ENCODE data around the gene PHLDB3.
A peak's percentile ranks its signal among the peaks of the same experiment; 100 is the strongest.

PHLDB3 gene

DNA sequence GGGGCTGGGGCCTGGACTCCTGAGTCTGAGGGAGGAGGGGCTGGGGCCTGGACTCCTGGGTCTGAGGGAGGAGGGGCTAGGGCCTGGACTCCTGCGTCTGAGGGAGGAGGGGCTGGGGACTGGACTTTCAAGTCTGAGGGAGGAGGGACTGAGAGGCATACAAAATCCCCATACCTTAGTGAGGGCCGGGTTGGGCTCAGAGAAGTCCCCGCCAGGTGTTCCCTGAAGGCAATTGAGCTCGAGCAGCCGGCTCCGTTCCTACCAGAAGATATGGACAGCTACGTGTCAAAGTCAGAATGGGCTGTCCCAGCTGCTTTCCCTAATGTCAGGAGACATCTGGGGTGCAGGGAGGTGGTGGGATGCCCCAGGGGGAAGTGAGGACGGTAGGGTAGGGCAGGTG is 9.5 kb downstream of the PHLDB3 start:
- DNase-seq = no peak

GRCh38 chr19:43490759-43491158 is 13.8 kb downstream of the PHLDB3 start:
- DNase-seq = no peak

DNA sequence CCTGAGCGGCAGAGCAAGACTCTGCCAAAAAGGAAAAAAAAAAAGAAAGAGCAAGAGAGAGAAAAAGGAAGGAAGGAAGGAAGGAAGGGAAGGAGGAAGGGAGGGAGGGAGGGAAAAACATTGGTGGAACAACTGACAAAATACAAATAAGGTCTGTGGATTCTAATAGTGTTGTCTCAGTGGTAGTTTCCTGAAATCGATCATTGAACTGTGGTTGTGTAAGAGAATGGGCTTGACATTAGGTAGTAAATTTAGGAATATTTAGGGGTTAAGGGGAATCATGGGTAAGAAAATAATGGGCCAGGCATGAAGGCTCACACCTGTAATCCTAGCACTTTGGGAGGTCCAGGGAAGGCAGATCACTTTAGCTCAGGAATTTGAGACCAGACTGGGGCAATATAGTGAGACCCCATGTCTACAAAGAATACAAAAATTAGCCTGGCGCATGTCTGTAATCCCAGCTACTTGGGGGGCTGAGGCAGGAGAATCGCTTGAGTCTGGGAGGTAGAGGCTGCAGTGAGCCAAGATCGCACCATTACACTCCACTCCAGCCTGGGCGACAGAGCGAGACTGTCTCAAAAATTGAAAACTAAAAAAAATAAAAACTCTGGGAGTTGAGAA is 14.5 kb downstream of the PHLDB3 start:
- no peak for DNase-seq

GRCh38 chr19:43489310-43489709 is 15.2 kb downstream of the PHLDB3 start:
- DNase-seq = no peak

DNA sequence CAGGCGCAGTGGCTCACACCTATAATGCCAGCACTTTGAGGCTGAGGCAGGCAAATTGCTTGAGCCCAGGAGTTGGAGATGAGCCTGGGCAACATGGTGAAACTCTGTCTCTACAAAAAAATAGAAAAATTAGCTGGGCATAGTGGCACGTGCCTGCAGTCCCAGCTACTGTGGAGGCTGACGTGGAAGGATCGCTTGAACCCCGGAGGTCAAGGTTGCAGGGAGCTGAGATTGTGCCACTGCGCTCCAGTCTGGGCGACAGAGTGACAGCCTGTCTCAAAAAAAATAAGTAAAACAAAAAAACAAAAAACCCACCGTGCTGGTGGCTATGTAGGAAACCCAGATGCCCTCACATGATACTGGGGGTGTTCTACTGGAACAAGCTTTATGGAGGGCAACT is 16.4 kb downstream of the PHLDB3 start:
- DNase-seq = no peak

DNA sequence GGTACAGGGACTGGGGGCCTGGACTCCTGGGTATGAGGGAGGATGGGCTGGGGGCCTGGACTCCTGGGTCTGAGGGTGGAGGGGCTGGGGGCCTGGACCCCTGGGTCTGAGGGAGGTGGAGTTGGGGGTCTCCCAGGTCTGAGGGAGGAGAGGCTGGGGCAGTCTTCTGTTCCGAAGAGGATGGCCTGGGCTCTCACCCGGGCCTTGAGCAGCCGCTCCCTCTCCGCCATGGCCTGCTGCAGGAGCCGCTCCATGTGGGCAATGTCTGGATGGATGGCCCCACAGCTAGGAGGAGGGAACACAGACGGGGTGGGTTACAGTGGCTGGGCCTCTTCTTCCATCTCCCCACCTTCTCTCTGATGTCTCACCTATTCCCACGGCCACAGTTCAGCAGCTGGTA is 18.1 kb downstream of the PHLDB3 start:
- DNase-seq = no peak

GRCh38 chr19:43485951-43486350 is 18.6 kb downstream of the PHLDB3 start:
- no peak for DNase-seq

- DNase-seq = no peak
Measured at GRCh38 chr19:43483281-43483680, 21.3 kb downstream of the PHLDB3 start.

DNA sequence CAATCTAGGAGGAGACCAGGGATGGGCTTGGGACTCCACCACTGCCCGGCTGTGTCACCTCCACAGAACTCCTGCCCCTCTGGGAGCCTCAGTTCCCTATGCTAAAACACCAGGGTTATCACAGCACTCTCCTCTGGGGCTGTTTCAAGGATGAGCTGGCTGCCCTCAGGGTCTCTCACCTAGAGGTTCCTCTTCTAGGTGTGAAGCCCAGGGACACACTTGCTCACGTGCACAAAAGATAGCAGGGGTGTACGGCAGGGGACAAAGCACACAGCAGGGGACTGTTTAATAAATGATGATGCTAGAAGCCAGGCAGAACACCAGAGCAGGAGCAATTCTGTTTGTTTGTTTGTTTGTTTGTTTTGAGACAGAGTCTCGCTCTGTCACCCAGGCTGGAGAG is 22.4 kb downstream of the PHLDB3 start:
- no peak for DNase-seq

GRCh38 chr19:43481701-43482100 is 22.8 kb downstream of the PHLDB3 start:
- no peak for DNase-seq

- DNase-seq = no peak
Measured at GRCh38 chr19:43480574-43480973, 24.0 kb downstream of the PHLDB3 start.

- DNase-seq = no peak
Measured at GRCh38 chr19:43479961-43480561, 24.5 kb downstream of the PHLDB3 start.

GRCh38 chr19:43479226-43479625 is 25.3 kb downstream of the PHLDB3 start:
- DNase-seq = no peak

DNA sequence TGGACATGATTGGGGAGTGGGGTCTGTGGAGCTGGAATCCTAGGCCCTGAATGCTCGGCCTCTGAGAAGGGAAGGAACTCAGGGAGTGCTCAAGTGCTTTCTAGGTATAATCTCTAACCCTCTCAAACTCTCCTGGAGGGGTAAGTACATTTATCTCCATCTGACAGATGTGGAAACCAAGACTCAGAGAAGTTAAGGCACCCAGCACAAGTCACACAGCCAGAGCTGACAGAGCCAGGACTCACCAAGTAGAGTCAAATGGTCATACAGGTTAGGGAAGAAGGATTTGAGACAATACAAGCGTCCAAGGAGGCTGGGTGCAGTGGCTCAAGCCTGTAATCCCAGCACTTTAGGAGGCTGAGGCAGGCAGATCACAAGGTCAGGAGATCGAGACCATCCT is 26.2 kb downstream of the PHLDB3 start:
- no peak for DNase-seq

GRCh38 chr19:43476606-43477005 is 27.9 kb downstream of the PHLDB3 start:
- no peak for DNase-seq

DNA sequence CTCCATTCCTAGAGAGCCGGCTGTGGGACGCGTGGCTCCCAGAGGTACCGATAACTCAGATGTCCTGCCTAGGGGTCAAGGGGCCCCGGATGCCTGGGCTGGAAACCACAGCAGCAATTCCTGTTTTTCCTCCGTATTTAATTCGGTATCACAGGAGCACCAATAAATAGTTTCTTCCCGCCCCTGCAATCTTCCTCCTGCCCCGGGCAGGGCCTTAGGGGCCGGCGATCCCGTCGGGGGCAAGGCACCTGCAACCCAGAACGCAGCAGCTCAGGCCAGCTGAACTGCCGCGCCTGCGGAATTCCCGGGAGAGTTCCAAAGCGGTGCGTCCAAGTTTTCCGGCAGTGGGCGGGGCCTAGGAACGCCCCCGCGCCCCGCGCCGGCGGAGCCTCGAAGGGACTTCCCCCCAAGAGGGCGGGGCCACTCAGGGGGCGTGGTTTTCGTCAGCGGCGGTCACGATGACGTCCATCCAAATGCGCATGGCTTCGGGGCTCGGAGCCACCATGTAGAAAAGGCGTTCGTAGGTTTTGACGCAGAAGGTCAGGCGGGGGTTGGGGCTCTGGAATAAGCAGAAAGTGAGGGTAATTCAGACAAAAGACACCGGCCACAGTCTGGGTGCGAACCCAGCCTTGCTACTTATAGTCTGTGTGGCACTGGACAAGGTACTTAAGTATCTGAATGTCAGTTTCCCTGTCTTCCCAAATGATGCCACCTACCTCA is 29.4 kb downstream of the PHLDB3 start:
- DNase-seq = peak; percentile 81

DNA sequence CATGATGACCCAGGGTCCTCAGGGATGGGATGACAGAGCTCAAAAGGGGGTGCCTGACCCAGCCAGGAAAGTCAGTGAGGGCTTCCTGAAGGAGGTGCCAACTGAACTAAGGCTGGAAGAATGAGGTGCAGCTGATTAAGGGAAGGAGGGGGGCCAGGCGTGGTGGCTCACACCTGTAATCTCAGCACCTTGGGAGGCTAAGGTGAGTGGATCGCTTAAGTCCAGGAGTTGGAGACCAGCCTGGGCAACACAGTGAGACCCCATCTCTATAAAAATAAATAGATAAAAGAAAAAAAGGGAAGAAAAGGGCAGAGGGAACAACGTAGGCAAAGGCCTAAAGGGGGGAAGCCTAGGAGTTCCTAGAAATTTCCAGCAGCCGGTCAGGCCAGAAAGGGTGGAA is 30.1 kb downstream of the PHLDB3 start:
- DNase-seq = no peak

DNA sequence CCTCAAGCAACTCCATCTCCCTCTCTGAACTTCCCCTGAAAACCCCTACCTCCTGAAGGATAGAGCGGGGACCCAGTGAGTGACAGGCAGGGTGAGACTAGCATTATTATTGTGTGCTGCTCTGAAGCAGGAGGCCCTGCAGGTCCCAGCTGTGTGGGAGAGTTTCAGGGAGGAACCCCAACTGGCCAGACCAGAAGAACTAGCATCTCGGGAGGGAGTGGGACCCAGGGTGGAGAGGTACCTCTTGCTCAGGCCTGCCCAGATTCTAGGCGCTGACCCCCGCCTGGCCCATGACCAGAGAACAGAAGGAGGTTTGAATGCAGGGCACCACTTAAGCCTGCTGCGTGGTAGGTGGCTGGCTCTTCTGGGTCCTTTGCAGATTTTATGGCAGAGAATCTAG is 33.5 kb downstream of the PHLDB3 start:
- DNase-seq = no peak

DNA sequence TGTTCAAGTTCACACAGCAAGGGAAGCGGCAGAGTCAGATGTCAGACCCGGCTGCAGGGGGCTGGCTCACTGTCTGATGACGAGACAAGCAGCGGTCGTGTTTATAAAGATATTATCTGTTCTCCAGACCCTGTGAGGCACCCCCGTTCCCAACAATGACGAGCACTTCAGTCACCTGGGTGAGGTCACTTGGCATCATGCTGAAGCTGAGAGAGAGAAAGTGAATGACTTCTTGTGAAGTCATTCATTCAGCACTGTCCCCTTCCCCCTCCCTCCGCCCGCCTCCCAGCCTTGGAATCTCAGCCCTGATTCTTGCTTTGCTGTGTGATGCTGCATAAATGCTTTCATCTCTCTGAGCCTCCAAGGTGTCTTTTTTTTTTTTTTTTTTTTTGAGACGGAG is 34.3 kb downstream of the PHLDB3 start:
- DNase-seq = no peak

DNA sequence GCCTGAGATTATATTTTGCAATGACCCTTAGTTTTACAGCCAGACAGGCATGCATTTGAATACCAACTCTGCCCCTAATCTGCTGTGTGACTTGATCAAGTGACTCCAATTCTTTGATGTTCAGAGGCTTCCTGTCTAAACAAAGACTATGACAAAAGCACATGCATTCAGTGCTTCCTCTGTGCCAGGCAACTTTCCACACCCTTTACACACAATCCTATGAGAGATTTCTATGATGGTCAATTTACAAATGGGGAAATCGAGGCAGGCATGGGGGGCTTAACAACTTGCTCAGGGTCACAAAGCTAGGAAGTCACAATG is 35.4 kb downstream of the PHLDB3 start:
- no peak for DNase-seq

- DNase-seq = no peak
Measured at GRCh38 chr19:43468354-43469159, 36.0 kb downstream of the PHLDB3 start.

DNA sequence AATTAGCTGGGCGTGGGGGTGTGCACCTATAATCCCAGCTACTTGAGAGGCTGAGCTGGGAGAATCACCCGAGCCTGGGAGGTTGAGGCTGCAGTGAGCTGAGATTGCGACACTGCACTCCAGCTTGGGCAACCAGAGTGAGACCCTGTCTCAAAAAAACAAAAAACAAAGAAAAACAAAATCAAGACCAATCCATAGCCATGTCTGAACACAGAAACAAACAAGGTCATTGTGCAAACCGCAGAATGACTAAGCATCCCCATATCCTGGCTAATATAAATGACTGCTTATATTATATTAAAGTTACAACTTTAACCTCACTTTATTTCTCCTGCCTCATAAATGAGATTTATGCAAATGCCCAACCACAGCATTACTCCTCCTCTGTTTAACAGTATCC is 36.8 kb downstream of the PHLDB3 start:
- DNase-seq = no peak

DNA sequence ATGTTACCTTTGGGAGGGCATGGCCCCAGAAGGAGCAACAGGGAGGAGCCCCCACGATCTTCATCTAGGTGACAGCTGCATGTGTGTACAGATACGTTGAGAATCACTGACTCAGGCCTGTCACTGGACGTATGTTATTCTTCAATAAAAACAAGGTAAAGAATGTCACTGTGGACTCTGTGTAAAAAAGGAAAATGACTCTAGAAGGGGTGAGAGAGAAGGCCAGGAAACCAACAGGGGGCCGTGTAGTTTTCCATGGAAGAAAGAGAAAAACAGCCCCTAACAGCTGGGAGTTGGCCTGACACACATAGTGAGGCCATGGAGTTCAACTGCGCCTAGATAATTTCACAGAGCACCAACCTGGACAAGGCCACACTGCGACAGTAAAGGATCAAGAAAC is 37.3 kb downstream of the PHLDB3 start:
- DNase-seq = no peak

DNA sequence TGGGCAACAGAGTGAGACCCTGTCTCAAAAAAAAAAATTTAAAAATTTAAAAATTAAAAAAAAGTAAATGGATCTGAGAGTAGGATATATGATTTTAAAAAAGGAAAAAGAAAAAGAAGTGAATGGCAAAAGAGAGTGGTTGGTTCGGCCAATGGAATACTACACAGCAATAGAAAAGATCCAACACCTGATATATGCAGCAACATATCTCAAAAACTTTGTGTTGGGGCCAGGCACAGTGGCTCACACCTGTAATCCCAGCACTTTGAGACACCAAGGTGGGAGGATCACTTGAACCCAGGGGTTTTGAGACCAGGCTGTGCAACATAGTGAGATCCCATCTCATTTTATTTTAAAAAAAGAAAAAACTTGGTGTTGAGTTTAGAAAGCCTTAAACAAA is 37.8 kb downstream of the PHLDB3 start:
- no peak for DNase-seq

Measured in RPMI8226 (cell line).